NCI-H774 (cell line): ENCODE results near the gene SOX30.

Experiments used
- DNase-seq: peaks from one replicate; lab custom pipeline; 2025; lab: John Stamatoyannopoulos, UW

The SOX30 gene

DNA sequence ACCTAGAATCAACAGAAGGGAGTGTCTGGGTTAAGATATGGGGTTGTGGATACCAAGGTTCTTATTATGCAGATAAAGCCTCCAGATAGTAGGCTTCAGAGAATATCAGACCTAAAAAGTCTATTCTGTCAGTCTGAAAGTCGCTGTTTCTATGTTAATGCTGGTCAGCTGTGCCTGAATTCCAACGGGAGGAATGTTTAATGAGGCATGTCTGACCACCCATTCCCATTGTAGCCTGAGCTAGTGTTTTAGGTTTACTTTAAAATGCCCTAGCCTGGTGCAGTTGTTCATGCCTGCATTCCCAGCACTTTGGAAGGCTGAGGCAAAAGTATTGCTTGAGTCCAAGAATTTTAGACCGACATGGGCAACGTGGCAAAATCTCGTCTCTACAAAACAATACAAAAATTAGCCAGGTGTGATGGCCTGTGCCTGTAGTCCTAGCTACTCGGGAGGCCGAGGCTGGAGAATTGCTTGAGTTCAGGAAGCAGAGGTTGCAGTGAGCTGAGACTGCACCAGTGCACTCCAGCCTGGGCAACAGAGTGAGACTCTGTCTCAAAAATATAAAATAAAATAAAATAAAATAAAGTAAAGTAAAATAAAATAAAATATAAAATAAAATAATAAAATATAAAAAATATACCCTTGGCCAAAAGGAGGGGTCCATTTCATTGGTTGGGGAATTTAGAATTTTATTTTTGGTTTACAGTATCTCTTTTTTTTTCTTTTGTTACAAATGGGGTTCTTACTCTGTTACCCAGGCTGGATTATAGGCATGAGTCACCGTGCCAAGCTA lies 7.8 kb upstream of the SOX30 start:
- DNase-seq = no peak

DNA sequence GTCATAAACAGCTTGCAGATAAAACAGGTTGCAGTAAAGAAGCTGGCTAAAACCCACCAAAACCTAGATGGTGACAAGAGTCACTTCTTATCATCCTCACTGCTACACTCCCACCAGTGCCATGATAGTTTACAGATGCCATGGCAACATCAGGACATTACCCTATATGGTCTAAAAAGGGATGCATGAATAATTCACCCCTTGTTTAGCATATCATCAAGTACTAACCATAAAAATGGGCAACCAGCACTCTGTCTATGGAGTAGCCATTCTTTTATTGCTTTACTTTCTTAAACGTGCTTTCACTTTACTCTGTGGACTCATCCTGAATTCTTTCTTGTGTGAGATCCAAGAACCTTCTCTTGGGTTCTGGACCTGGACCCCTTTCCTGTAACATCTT lies 6.7 kb upstream of the SOX30 start:
- DNase-seq = no peak

DNA sequence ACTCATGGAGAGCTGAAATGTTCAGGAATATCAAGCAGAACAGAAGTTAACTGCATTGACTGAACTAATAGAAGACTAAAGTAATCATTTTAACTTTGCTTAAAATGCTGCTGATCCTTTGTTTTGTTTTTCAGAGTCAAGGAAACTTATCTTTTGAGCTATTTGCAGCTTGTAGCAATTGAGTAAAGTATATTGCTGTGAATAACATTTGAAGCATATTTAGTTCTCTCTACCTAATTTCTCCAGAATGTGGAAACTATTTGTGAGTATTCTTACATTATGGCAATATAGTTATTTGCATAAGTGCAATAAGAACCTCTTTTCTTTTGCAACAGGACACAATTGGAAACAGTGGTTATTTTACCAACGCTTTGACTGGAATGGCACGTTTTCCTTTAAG lies 5.3 kb upstream of the SOX30 start:
- no peak for DNase-seq

DNA sequence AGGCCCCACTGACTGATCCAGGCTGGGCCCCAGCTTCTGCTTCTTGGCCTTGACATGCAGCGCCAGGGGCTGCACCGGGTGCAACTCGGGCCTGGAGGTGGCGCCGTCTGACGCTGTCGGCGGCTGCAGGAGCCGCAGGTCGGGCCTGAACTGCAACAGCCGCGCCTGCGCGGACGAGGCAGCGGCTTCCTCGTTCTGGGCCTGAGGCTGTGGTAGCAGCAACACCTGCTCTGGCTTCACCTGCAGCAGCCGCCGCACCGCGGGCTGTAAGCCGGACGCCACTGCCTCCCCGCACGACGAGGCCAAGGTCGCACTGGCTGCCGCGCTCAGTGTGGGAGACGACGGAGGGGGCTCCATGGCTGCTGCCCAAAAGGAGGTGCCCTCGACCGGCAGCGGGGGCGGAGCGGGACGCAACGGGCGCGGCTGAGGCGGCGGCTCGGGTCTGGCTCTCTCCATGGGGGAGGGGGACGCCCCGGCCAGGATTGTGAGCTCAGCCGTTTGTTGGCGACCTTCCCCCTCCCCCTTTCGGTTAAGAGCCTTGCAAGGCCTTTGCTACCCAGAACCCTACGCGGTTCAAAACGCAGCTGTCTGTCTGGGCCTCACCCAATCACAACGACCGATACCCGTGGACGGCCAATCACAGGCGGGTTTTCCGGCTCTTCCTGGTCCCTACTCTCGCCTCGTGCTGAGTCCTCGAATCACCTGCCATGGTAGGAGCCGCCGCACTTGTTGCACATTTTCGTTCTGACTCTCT lies 438 bp downstream of the SOX30 start:
- DNase-seq = no peak

DNA sequence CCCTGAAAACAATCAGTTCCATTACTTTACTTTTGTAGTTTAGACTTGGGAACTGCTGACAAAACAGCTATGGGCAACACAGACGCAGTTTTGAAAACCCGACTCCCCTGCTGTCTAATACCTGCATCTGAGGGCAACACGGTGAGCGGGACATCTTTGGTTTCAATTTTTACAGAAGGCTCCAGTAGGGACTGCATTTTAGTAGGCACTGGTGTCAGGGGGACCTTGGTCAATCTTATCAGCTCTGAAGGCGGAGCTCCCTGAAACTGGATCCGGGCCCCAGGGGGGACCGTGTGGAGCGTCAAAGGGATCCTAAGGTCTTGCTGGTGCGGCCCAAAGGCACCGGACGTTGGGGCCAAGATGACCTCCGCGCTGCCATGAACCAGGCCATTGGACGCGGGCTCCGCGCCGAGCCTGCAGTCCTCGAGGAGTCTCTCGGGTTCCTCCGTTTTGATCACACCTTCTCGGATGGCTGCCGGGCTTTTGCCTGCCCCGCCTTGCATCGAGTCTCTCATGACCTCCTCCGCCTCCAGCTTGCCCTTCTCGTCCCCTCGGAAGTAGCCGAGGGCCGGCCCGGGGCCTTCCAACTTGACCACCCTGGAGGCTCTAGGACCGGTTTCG lies 1.1 kb downstream of the SOX30 start:
- DNase-seq = no peak

DNA sequence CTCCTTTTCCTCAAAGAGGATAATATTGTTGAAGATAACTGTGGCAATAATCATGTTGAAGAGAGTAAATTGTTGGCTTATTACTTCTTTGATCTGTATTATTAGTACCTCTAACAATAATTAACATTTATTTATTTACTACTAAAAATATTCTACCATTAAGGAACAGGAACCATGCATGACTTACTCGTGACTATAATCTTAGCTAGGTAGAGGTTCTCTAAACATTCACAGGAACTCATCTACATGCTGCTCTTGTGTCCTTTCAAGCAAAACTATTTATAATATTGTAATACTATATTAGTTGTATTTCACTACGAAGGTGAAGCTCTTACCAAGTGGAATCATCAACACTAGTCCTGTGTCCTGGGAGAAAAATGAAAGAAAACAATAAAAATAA lies 3.1 kb downstream of the SOX30 start:
- DNase-seq = no peak

DNA sequence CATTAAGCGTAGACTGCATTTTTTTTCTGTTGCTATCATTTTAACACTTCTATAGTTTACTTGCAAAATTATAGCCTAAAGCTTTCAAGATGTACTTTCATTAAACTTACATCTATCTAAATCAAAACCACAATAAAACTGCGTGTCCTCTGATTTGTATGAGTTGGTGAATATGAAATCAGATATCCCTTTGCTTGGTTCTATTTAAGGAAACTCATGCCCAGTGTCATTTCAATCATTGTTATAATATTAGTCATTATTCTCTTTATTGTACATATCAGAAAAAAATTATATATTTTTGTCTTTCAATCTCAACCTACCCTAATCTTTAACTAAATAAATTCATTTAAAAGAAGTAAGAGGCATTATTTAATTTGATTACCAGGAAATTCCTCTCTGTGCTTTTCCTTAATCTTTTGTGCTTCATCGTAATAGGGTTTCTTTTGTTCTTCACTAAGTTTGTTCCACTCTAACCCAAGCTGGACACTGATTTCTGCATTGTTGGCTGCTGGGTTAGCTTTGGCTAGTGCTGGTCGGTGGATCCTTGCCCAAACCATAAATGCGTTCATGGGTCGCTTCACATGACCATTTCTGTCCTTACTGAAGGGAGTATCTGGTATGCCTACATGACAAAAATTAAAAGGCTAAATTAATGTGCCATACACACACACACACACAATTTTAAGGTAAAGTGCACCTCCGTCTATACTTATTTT lies 3.8 kb downstream of the SOX30 start:
- no peak for DNase-seq

DNA sequence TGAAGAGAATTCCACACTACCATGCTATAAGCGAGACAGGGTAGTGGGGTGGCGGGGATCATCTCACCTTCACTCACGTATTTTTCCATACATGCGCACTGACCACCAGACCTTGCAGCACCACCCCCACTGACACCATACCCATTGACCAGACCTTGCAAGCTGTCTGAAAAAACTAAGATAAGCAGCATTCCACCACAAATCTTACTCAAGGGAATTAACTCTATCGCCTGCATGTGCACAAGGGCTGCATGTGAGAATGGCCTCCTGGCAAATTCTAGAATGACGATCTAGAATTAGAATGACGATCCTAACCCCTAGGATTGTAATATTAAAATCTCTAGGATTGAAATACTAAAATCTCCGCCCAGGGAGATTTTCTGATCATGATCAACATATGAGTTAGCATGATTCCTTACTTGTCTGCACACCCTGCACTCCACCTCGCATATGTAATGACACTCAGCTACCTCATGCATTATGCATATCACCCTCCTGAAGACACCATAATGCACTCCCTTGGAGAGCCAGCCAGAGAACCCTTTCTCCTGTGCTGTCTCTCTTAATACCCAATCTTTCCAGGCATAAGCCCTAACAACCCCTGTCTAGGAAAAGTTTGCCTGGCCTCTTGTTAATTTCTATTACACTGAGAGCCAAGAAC lies 11.7 kb downstream of the SOX30 start:
- DNase-seq = no peak

DNA sequence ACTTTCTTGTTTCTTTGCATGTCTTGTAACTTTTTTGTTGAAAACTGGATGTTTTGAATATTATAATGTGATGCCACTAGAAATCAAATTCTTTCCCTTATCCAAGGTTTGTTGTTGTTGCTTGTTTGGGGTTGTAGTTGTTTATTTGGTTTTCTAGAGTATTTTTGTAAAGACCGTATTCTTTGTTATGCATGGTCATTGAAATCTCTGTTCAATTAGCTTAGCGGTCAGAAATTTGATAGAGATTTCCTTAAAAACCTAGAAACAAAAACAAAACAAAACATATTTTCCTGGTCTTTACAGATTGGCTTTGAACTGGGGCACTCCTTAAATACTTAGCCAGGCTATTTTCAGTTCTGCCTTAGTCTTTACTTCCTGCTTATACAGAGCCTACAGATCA lies 21.9 kb downstream of the SOX30 start:
- DNase-seq = no peak

DNA sequence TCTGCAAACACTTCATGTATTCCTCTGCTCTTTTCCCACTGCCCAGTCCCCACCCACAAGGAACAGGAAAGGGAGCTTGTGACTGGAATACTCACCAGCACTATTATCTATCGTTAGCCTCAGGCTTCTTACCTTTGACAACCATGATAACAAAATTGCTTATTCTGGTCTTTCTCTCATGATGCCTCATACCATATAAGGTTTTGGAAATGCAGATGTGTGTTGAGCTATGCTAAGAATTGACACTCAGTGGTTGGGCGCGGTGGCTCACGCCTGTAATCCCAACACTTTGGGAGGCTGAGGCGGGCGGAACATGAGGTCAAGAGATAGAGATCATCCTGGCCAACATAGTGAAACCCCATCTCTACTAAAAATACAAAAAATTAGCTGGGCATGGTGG lies 25.4 kb downstream of the SOX30 start:
- DNase-seq = no peak

DNA sequence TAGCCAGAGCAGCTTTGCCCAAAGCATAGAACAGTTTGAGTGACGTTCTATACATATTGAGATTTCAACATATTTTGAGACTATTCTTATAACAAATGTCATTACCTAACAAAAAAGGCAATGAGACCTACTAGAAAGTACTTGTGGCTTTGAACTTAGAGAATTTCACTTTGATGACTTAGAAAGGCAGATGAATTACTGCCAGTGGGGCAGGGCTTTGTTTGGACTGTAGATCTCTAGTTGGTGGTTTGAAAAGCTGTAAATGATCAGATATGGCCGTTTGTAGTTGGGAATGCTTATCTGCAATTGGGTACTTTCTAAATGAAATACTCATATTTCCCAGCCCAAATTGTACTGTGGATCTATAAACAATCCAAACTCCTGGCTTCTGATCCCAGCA lies 28.1 kb downstream of the SOX30 start:
- no peak for DNase-seq

DNA sequence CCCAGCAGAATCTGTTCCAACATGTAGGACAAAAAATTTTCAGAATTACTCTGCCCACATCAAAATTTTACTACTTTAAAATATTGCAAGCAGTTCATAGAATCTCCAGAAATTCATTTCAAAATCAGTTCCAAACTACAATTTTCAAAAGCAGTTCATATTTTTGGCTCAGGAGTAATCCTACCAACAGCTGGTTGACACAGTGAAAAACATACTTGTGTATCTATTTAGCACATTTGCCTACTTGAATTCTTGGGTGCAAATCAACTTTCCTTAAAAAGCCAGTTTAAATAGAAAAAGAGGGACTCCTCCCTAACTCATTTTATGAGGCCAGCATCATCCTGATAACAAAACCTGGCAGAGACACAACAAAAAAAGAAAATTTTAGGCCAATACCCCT lies 31.5 kb downstream of the SOX30 start:
- DNase-seq = no peak

DNA sequence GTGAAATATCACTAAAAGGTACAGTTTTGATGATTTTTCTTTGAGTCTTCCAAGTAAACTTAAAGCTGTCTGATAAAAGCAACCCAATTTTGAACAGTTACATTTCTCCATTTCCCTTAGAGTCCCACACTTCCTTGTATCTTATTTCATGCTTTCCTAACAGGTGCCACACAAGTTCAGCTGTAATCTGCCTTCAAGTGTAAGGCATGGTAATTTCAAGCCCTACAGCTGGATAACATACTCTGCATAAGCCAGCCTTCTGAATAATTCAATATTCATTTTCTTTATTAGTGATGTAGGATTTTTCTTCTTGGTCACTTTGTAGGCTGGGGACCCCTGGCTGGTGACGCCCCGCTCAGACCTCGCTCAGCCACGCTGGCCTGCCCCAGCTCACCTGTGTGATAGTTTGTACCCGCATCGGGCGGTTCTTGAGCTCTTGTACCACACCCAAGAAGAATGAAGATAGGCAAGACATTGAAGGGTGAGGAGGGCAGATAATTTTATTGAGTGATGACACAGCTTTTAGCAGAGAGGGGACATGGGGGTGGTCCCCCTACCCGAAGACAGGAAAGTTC lies 34.0 kb downstream of the SOX30 start:
- DNase-seq = no peak

DNA sequence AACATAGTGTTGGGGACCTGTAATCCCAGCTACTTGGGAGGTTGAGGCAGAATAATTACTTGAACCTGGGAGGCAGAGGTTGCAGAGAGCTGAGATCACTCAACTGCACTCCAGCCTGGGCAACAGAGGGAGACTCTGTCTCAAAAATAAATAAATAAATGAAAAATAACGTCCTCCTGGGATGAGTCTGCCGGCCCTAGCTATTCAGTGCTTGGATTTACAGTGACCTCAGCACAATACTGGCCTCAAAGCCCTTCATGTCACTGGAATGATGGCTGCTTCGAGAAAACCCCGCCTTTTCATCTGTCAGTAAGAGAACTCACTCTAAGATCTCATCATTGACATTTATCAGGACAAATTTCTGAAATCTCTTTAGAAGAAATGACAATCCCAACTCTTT lies 35.5 kb downstream of the SOX30 start:
- no peak for DNase-seq

DNA sequence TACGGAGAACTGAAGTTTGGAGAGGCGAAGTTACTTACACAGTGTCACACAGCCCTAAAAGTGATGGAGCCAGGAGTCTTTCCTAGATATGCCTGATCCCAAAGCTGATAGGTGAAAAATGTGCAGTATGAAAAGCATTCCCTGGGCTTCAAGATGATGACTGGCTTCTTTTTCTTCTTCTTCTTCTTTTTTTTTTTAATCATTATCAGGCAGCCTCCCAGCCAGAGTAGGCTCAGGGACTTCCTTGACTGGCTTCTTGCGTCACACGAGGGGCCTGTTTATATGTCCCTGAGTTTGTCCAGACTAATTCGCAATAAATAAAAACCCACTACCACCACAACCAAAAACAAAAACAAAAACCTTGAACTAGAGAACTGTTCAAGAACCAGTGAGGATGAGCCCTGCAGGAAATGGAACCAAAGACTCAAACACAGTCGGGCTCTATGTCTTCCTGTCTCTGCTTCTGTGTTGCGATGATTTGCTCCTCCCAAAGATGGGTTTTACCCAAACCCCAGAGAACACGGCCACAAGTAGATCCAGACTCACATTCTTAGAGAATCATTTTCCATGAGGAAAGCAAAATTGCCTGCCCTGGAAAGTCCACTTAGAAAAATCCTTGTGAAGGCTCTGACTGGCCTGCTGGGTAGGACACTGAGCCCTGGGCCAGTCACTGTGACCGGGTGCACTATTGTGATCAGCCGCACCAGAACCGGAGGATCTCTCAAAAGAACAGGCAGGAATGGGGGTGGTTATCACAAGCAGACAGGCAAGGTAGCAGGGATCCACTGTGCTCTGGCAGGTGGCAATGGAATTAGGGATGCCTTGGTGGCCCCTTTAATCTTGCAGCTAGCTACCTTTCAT lies 38.6 kb downstream of the SOX30 start:
- no peak for DNase-seq

DNA sequence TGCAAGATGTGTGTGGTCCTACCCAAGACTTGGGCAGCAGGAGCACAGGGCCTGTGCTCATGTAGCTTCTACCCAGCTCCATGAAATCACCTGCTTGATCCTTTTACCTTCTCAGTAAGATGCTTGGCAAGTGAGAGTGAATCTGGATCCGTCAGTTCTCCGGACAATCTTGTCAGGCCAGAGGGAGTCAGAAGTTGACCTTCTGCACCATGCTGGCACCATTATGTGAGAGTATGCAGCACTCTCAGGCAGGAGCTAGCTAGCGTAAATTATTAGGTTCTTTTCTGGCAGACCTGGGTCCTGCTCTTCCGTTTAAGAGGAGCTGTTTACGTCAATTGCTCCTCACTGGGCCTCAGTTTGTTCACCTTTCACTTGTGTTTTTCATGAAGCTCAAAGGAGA lies 39.7 kb downstream of the SOX30 start:
- DNase-seq = no peak

DNA sequence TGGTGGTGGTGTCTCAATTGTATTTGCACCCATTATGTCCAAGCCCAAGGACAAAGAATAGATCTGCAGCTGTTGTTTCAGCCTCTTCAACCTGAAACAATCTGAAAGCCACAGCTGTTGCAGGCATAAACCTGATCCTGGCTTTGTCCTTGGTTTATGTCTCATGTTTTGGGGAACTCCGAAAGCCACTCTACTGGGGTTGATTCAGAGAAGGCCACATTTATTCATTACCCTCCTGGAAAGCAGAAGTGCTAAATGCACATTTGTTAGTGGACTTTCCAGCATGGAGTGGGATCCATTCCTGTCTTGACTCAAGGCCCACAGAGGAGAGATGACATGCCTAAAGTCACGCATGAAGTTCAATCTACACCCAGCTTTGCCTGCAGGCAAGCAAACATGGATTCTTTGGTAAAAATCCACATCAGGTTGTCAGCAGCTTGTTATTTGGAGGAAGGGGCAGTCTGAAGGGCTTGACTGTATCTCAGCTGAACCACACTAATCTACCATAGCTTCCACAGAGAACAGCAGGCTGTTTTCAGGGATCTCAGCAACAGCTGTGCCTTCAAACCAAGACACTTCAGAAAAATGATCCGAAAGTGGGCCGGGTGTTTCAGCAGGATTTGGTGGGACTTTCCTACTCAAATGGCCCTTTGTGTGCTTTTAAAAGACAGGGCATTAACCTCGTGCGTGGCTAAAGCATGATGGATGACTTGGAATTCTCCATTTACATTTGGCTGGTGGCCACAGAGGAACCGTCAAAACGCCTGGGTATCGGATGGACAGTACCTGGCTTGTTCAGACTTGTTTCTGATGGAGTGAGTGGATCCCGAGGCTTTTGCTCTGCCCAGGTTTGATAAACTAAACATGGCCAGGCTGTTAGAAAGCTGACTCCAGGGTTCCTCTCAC lies 40.4 kb downstream of the SOX30 start:
- no peak for DNase-seq

DNA sequence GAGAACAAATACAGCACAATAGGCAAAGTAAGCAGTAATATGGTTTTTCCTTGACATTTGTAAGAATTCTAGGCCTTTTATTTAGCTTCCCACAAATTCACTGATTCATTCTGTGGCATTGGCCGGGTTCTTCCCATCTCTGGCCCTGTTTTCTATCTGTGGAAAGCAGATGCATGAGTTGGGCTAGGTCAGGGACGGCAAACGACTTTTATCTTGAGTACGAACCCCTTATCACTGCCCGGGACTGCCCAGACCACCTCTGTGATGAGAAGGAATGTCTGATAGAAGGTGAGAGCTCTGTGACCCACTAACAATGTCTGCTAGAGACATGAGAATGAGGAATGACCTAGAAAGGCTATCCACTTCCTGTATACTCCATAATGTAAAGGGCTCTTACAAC lies 41.2 kb downstream of the SOX30 start:
- no peak for DNase-seq

DNA sequence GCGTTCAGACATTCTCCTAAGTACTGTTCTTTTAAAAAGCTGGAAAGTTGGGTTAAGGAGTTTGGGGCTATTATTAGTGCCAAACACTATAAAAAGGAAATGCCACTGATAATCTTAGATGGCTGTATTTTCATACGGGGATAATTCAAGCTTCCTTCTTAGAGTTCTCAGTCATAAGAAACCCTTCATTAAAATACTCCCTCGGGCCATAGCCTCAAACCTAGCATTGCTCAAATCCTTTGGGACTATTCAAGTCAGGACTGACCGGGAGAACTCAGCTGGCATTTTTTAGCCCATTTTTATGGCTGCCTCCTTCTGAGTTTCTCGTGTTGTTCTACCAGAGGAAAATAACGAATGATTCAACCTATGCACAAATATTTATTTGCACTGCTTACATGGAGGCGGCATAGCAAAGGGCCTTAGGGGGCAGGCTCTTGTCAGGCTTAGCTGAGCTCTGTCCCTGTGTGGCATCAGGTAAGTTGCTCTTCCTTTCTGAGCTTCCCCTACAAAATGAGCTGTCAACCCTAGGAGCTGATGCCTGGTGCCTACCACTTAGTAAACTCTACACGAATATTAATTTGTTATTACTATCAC lies 43.2 kb downstream of the SOX30 start:
- no peak for DNase-seq
